Umbilical cord (tissue), 2 donors: ENCODE data around the gene APMAP. TPM values are rescaled to one million over a fixed set of nuclear protein-coding genes. Genes with fewer than 3 reads are reported as not detected.
"Not testable (repeated sequence)": the region's sequence is repeated elsewhere in the genome, so short reads cannot be mapped to it uniquely, and the experiment has no call there.

Experiments used
- DNase-seq: peaks from one replicate; pipeline ENCODE4 v3.0.0-alpha.2; 2015; ENCODE audit warnings: low spot score
- total RNA-seq: library from RNA; depleted of rRNA; stranded (reverse); fragments of >200 nt; gene quantifications from one replicate; pipeline ENCODE4 v1.2.3, GENCODE V29; 2014; ENCODE audit warnings: low replicate concordance; ENCODE audit not compliant: insufficient read depth

Gene APMAP
- total RNA-seq, 1 donor from 2014 or later = 34.2 TPM

DNA sequence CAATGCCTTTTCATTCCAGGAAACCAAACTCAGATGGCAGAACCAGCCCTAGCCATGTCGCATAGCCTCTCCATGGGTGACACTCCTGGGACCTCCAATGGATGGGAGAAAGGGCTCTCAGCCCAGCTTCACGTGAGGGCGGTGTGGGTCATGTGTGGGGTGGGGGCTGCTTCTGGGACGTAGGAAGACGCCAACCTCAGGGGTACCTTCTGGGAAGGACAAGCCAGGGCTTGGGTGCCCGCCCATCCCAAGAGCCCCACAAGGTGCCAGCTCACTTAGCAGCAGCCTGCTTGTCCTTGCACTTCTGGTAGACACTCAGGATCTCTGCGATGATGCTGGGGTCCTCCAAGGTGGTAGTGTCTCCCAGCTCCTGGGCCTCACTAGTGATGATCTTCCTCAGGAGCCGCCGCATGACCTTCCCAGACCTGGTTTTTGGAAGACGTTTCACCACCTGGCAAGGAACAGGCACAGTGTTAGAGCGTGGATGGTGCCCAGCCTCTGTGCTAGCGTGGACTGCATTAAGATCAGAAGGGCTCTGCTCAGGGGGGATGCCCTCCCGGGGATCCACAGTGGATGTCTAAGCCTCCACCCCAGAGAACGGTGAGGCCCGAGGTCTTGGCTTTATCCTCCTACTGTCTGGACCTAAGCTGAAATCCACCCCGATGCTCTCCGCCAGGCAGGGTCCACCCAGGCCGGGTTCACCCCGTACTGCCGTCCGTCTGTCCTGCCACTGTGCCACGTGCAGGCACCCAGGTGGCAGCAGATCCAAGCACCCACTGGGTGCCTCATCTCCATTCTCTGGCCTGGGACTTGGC is 15.1 kb upstream of the APMAP start:
- DNase-seq = no peak

- DNase-seq = no peak
These were observed 14.0 kb upstream of the APMAP start for GRCh38 chr20:25006431-25007167.

DNA sequence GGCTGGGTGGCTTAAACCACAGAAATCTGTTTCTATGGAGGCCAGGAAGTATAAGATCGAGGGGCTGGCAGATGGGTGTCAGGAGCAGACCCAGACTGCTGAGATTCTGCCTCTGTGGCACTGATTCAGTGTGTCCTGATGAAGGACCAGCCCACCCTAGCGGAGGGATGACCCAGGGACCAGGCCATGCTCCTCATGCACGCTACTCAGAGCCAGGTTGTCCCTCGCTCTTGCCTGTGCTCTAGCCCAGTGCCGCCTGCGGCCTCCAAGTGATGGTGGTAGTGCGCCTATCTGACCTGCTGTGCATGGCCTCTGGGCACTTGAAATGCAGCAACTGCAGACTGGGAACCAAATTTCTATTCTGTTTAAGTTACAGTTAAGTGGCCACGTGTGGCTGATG is 13.1 kb upstream of the APMAP start:
- no peak for DNase-seq

- peak; percentile 35 for DNase-seq
These were observed 12.7 kb upstream of the APMAP start for GRCh38 chr20:25005220-25005619.

DNA sequence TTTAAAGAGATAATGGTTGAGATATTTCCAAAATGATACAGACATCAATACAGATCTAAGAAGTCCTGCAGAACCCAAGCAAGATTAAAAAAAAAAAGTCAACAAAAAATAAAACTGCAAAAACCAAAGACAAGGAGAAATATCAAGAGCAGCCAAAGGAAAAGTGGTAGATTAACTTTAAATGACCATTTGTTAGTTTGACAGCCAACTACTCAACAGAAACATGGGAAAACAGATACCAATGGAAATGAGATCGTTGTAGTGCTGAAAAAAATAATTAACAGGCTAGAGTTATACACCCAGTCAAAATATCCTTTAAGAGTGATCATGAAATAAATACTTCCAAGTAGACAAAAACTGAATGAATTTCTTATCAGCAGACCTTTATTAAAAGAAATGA is 10.5 kb upstream of the APMAP start:
- DNase-seq = no peak

DNA sequence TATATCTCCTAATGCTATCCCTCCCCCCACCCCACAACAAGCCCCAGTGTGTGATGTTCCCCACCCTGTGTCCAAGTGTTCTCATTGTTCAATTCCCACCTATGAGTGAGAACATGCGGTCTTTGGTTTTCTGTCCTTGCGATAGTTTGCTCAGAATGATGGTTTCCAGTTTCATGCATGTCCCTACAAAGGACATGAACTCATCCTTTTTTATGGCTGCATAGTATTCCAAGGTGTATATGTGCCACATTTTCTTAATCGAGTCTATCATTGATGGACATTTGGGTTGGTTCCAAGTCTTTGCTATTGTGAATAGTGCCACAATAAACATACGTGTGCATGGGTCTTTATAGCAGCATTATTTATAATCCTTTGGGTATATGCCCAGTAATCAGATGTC is 8.8 kb upstream of the APMAP start:
- not testable (repeated sequence) for DNase-seq

DNA sequence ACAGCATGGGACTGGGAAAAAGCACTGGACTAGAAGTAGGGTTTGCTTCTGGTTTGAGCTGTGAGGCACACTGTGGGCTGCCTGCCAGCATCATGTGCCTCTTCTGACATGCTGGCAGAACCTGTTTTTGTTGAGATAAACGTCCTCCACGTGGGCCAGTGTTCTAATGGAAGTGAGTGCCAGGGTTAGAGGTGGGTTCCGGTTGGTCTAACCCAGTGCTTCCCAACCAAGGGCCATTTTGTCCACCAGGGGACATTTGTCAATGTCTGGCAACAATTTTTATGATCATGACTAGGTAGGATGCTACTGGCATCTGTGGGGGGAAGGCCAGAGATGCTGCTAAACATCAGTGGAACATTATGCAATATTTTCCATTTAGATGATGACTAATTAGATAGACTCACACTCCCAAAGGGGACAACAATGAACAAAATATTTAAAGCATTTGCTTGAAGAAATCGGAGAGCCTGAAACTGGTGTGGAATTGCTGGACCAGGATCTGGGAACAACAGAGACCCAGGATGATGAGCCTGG is 7.8 kb upstream of the APMAP start:
- peak; percentile 66 for DNase-seq

DNA sequence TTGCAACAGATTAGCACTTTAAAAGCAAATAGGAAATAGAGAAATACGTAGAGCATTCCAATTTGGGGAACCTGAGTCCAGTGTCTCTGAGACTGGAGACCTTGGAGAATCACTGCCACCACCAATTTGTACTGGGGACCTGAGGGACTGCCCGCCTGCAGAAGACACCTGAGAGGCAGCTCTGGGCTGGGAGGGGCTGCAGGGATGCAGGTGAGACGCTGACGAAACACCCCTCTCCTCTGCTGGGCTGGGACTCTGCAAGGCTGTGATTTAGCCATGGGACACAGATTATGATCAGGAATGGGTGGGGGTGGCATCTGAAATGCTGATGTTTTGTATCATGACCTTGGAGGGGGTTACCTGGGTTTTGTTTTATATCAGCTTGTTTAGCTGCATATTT is 7.0 kb upstream of the APMAP start:
- no peak for DNase-seq

- peak; percentile 51 for DNase-seq
These were observed 6.3 kb upstream of the APMAP start for GRCh38 chr20:24998631-24999445.

DNA sequence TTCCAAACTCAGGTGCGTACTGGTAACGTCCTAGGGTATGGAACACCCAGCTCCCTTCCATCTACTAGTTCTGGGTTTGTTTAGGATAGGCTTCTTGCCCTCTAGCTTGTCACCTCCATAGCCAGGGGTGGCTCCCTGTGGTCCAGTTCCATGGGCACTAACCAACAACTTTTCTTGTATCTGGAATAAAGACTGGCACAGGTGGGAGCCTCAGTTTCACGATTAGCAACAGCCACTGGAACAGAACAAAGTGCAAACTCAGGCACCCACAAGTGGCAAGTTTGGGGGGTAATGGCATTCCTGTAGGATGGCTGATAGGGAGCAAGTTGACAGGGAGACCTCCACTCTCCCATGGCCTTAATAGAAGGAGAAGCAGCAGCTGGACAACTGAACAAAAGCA is 5.6 kb upstream of the APMAP start:
- DNase-seq = no peak

DNA sequence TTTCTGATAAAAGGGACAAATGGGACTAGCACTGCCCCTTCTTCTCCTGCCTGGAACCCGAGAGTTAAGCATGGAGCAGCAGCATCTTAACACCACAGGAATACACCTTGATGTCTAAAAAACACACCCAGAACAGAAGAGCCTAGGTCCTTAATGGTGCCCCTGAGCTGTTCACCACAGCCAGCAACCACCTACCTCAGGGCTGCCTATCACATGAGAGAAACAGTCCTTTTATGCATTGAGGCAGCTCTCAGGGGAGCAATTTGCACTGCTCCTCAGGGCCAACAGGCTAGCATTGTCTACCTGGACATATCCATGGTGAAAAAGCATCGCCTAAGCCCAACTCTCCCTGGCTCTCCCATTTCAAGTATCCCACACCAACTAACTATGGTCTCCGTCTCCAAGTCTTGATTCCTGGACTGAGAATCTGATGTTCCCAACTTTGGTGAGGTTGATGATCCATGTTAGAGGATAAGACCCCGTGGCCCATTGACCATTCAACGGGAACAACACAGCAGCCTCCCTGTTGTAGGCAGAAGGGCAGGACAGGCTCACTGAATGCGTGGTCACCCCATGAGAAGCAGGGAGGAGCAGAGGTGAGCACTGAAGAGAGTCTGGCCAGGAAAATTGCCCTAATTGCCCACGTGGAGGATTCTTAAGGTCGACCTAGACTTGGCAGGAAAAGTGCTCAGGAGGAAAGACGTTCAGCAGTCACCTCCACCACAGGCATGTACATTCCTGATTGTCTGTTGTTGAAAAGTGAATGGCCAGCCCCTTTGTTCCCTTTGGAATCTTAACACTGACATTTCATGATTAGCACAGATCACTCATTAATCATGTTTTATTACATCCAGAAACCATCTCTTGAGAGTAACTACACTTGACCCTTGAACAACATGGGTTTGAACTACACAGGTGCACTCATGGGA is 4.2 kb upstream of the APMAP start:
- DNase-seq = no peak

GRCh38 chr20:24995741-24996448 is 3.3 kb upstream of the APMAP start:
- peak; percentile 87 for DNase-seq

DNA sequence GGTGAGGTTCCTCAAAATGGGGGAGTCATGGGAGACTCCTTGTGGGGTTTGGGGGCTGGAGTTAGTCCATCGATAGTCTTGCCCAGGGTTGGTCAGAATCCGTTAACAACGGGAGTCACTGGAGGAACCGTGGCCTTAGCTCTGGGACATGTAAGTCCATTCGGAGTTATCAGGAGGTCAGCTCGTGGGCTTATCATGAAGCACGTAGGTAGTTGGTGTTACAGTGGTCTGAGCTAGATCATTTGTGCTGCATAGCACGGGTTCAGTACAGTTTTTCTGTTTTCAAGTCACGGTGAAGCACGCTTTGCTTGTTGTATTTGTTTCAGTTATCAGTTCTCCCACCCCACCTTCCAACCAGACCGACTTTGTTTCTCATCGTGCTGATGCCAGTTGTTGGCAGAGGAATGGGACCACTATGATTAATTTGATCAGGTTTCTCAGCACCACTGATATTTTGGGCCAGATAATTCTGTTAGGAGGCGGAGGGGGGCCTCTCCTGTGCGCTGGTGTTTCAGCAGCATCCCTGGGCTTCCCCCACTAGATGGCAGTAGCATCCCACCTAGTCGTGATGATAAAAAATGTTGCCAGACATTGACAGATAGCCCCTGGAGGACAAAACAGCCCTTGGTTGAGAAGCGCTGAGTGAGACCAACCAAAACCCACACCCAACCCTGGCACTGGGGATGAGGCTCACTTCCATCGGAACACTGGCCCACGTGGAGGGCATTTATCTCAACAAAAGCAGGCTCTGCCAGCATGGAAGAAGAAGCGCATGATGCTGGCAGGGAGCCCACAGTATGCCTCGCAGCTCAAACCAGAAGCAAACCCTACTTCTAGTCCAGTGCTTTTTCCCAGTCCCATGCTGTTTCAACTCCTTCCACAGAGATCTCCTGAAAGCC is 2.2 kb upstream of the APMAP start:
- DNase-seq = peak; percentile 88

DNA sequence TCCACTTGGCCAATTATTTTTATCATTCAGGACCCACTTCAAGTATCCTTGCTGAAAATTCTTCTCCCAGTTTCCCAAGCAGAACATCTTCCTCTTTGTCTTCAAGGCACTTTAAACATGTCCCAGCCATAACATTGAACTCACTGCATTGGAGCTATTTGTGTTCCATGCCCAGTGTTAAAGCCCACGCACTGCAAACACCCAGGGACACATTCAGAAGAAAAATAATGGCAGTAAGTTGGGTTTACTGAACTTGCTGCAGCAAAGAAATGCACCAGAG is 1.6 kb upstream of the APMAP start:
- DNase-seq = no peak

- DNase-seq = peak; percentile 67
These were observed 1.0 kb upstream of the APMAP start for GRCh38 chr20:24993337-24994185.

- DNase-seq = peak; percentile 35
These were observed 559 bp downstream of the APMAP start for GRCh38 chr20:24991897-24992486.

GRCh38 chr20:24990810-24991252 is 1.7 kb downstream of the APMAP start:
- no peak for DNase-seq

DNA sequence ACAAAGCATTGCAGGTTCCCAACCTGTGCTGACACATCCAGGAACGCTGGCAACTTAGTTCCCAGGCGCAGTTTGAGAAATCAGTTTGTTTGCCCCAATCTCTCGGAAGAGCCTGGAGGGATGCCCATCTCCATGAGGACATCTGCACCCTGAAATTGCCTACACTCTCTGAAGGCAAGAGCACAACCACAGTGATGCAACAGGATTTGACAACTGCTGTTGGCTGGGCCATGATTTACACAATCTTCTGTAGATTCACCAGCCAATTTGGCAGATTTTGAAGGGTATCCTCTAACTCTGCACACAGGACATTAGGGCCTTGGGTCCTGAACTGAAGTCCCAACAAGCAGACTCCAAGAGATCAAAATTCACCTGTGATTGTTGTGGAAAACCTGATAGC is 3.4 kb downstream of the APMAP start:
- no peak for DNase-seq
